H1 (cell line): Measurements from ENCODE around the gene SLC39A13. TPM values are rescaled to one million over a fixed set of nuclear protein-coding genes. Genes with fewer than 3 reads are reported as not detected.

Experiments
- CTCF ChIA-PET: fragments of 300-600 bp; sonication (Branson Sonifier 250); formaldehyde crosslinking; loops from one replicate; lab custom pipeline; 2021; ENCODE audit not compliant: partially characterized antibody; lab: Charles Lee
- POLR2A ChIA-PET: fragments of 300-600 bp; sonication (Branson Sonifier 250); formaldehyde crosslinking; loops from one replicate; lab custom pipeline; 2021; ENCODE audit warnings: inconsistent platforms; ENCODE audit not compliant: partially characterized antibody; lab: Charles Lee
- DNase-seq, 2 experiments: peaks; one replicate each; pipeline versions ENCODE4 v3.0.0 to v3.0.0-alpha.2; 2010 to 2022; ENCODE audit warnings: low spot score in 2 of 2, low read depth in 1 of 2, mixed read lengths in 1 of 2
- FAIRE-seq: peaks from 2 replicates; lab custom pipeline; 2011; peaks lifted over from hg19 to GRCh38; lab: Jason Lieb, UNC
- H2AFZ ChIP-seq: 2 replicates; pipeline ENCODE4 v1.8.1; 2012; ENCODE audit warnings: low read length, inconsistent platforms
- H2AK5ac ChIP-seq: 2 replicates; pipeline ENCODE4 v1.6.1; 2013; ENCODE audit warnings: low read depth, low read length
- H2BK120ac ChIP-seq: replicated peaks from 2 replicates; pipeline ENCODE3; 2013; ENCODE audit warnings: low read depth, low read length, inconsistent platforms
- H2BK12ac ChIP-seq: 2 replicates; pipeline ENCODE4 v1.6.1; 2013; ENCODE audit warnings: low read depth, low read length
- H2BK15ac ChIP-seq: 2 replicates; pipeline ENCODE4 v1.6.1; 2013; ENCODE audit warnings: low read length
- H2BK20ac ChIP-seq: 2 replicates; pipeline ENCODE4 v1.6.1; 2013; ENCODE audit warnings: low read length
- H2BK5ac ChIP-seq: 2 replicates; pipeline ENCODE4 v1.6.1; 2013; ENCODE audit warnings: low read depth, low read length
- H3K14ac ChIP-seq: 2 replicates; pipeline ENCODE4 v1.6.1; 2013; ENCODE audit warnings: inconsistent platforms; ENCODE audit not compliant: insufficient read length
- H3K18ac ChIP-seq: 2 replicates; pipeline ENCODE4 v1.6.1; 2013; ENCODE audit warnings: low read length; ENCODE audit errors: extremely low read depth
- H3K23ac ChIP-seq: 2 replicates; pipeline ENCODE4 v1.6.1; 2013; ENCODE audit warnings: inconsistent platforms; ENCODE audit not compliant: insufficient read length
- H3K23me2 ChIP-seq: 2 replicates; pipeline ENCODE4 v1.6.1; 2013; ENCODE audit warnings: low read depth, low read length
- H3K27ac ChIP-seq: 2 replicates; pipeline ENCODE4 v1.6.1; 2011; ENCODE audit warnings: low read depth, low read length, inconsistent platforms
- H3K27me3 ChIP-seq, 4 experiments: replicated peaks in 1 of 4; 1 replicate in 1 of 4; 2 replicates in 3 of 4; pipeline versions ENCODE4 v1.6.1 to v1.8.1; 2011 to 2013; ENCODE audit warnings: low read length in 3 of 4, mild to moderate bottlenecking in 3 of 4, inconsistent platforms in 2 of 4, mixed read lengths in 2 of 4, moderate library complexity in 1 of 4; ENCODE audit not compliant: control insufficient read depth in 3 of 4, insufficient read depth in 3 of 4; ENCODE audit errors: extremely low read depth in 1 of 4
- H3K36me3 ChIP-seq, 4 experiments: 2 replicates each; pipeline versions ENCODE4 v1.6.1 to v1.8.1; 2011 to 2013; ENCODE audit warnings: mild to moderate bottlenecking in 4 of 4, low read length in 3 of 4, moderate library complexity in 2 of 4, control low read depth in 1 of 4, inconsistent platforms in 1 of 4; ENCODE audit not compliant: insufficient read depth in 4 of 4, control insufficient read depth in 2 of 4
- H3K4ac ChIP-seq: replicated peaks from 2 replicates; pipeline ENCODE3; 2013; ENCODE audit warnings: low read length, low read depth, mixed read lengths, inconsistent platforms; ENCODE audit not compliant: insufficient read length
- H3K4me1 ChIP-seq, 4 experiments: replicated peaks in 1 of 4; 1 replicate in 1 of 4; 2 replicates in 3 of 4; pipeline versions ENCODE4 v1.6.1 to v1.8.1; 2011 to 2013; ENCODE audit warnings: low read length in 3 of 4, inconsistent platforms in 2 of 4, mixed read lengths in 1 of 4; ENCODE audit not compliant: insufficient read depth in 4 of 4, control insufficient read depth in 3 of 4
- H3K4me2 ChIP-seq, 2 experiments: 2 replicates each; pipeline versions ENCODE4 v1.6.1 to v1.8.1; 2011 to 2013; ENCODE audit warnings: low read depth in 2 of 2, low read length in 2 of 2, control low read depth in 1 of 2, inconsistent platforms in 1 of 2, mild to moderate bottlenecking in 1 of 2; ENCODE audit not compliant: insufficient read depth in 1 of 2
- H3K4me3 ChIP-seq, 4 experiments: fragments of 200-600, 300-600 bp in 1 of 4; sonication (generic), shearing (Covaris generic), sonication (Bioruptor Twin) in 1 of 4; 2 replicates each; pipeline versions ENCODE4 v1.5.1 to v1.8.1; 2011 to 2016; ENCODE audit warnings: low read length in 4 of 4, low read depth in 3 of 4, control low read depth in 2 of 4, inconsistent platforms in 2 of 4, mild to moderate bottlenecking in 2 of 4, mixed read lengths in 1 of 4, moderate library complexity in 1 of 4; ENCODE audit not compliant: insufficient read depth in 2 of 4; ENCODE audit errors: extremely low read depth in 1 of 4
- H3K56ac ChIP-seq: replicated peaks from 2 replicates; pipeline ENCODE3; 2013; ENCODE audit warnings: low read depth, mild to moderate bottlenecking, mixed read lengths, low read length, inconsistent platforms; ENCODE audit not compliant: insufficient read length
- H3K79me1 ChIP-seq: 2 replicates; pipeline ENCODE4 v1.6.1; 2013; ENCODE audit warnings: low read depth, low read length, control low read depth
- H3K79me2 ChIP-seq, 2 experiments: 2 replicates each; pipeline versions ENCODE4 v1.6.1 to v1.8.1; 2012 to 2013; ENCODE audit warnings: low read length in 2 of 2, mild to moderate bottlenecking in 2 of 2, inconsistent platforms in 1 of 2; ENCODE audit not compliant: insufficient read depth in 2 of 2, control insufficient read depth in 1 of 2
- H3K9ac ChIP-seq, 4 experiments: replicated peaks in 1 of 4; 1 replicate in 1 of 4; 2 replicates in 3 of 4; pipeline versions ENCODE4 v1.6.1 to v1.8.1; 2011 to 2013; ENCODE audit warnings: low read depth in 3 of 4, low read length in 3 of 4, control low read depth in 2 of 4, mild to moderate bottlenecking in 2 of 4, moderate library complexity in 2 of 4, inconsistent platforms in 1 of 4; ENCODE audit errors: extremely low read depth in 1 of 4
- H3K9me3 ChIP-seq, 2 experiments: 2 replicates each; pipeline versions ENCODE4 v1.6.1 to v1.8.1; 2012 to 2013; ENCODE audit warnings: mild to moderate bottlenecking in 2 of 2, moderate library complexity in 2 of 2, control low read depth in 1 of 2, inconsistent platforms in 1 of 2, low read depth in 1 of 2, low read length in 1 of 2, mixed read lengths in 1 of 2; ENCODE audit not compliant: insufficient read depth in 2 of 2
- H4K20me1 ChIP-seq, 2 experiments: replicated peaks in 1 of 2; 2 replicates each; pipeline versions ENCODE3 to v1.8.1; 2011 to 2013; ENCODE audit warnings: inconsistent platforms in 2 of 2, low read length in 2 of 2, mild to moderate bottlenecking in 1 of 2; ENCODE audit not compliant: insufficient read depth in 2 of 2, control insufficient read depth in 1 of 2
- H4K5ac ChIP-seq: 2 replicates; pipeline ENCODE4 v1.6.1; 2013; ENCODE audit warnings: low read length, low read depth, mixed read lengths, inconsistent platforms; ENCODE audit not compliant: insufficient read length
- H4K8ac ChIP-seq: 2 replicates; pipeline ENCODE4 v1.8.0; 2013; ENCODE audit warnings: mild to moderate bottlenecking, moderate library complexity, low read length, inconsistent platforms; ENCODE audit not compliant: insufficient read depth; ENCODE audit errors: extremely low read depth
- H4K91ac ChIP-seq: replicated peaks from 2 replicates; pipeline ENCODE3; 2013; ENCODE audit warnings: low read length, mixed read lengths, inconsistent platforms; ENCODE audit not compliant: insufficient read length
- whole genome bisulfite sequencing, 2 experiments: shearing (Covaris generic) in 1 of 2; methylation state at CpG; one replicate each; pipeline versions ENCODE4 v1.1.6 to v1.1.7; 2013 to 2015; ENCODE audit warnings: low lambda C conversion rate in 2 of 2, mixed read lengths in 2 of 2, inconsistent platforms in 1 of 2, low coverage in 1 of 2, missing lambda C conversion rate in 1 of 2; ENCODE audit not compliant: insufficient replicate concordance in 2 of 2, insufficient coverage in 1 of 2, insufficient read length in 1 of 2; ENCODE audit errors: extremely low coverage in 1 of 2, missing lambda C conversion rate in 1 of 2; 5-methylcytosine and 5-hydroxymethylcytosine counted together
- polyA plus RNA-seq, 7 experiments: library from polyadenylated mRNA; depleted of rRNA in 3 of 7; stranded (reverse) in 5 of 7; unstranded in 2 of 7; fragments of >200 nt in 5 of 7; fragments of 200-250 nt in 2 of 7; gene quantifications; 1 replicate in 5 of 7; 2 replicates in 1 of 7; 4 replicates in 1 of 7; pipeline versions ENCODE4 v1.2.1 to v1.2.3, GENCODE V29; 2011 to 2013; ENCODE audit warnings: missing spikeins in 2 of 7, mixed read lengths in 2 of 7
- total RNA-seq: library from RNA; stranded (reverse); fragmentation: NEBNext Ultra II Directional; extraction: Animal tissue kit (Norgen Biotek cat#: 25700); gene quantifications from 2 replicates; pipeline ENCODE4 v1.2.1, GENCODE V29; 2021

Gene SLC39A13
- total and polyA plus RNA-seq, 2 of the 8 experiments (the other 6 are each of a cell fraction or from before 2014, with no cell fraction given) = 23.2 to 30.0 TPM

DNA sequence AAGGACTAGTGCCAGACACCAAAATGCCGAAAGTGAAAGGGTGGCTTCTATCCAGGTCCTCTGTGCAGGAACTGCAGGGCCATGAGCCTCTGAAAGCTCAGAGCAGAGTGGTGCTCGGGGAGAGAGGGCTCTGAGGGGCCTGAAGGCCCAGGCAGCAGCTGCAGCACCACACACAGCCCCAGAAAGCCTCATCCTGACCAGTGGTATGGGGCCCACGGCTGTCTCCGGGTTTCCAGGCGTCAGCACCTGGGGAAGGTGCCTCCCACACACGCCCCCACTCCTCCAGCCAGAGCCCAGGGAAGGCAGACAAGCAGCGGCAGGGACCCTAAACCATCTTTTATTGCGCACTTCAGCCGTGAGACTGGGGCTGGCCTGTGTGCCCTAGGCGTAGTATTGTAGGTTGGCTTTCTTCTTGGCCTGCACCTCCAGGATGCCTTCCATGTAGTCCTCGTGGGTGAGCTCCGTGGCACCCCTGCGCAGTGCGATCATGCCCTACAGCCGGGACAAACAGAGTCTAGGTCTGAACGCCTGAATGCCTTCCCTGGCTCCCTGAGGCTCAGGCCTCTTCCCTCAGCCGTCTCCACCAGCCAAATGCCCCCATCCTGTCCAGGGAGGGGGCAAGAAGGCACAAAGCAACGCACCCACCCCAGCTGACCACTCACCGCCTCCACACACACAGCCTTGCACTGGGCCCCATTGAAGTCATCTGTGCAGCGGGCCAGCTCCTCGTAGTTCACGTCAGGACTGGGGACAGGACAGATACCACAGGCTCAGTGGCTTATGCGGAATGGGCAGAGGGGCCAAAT lies 10.3 kb downstream of the SLC39A13 start:
- Histone ChIP-seq H2BK5ac (no peak overlapping the region), H3K9ac (no peak overlapping the region; a peak in 1 of 7 replicates), H2BK12ac (no peak overlapping the region), H3K79me2 (no peaks in the 10 kb centered on the region), H3K18ac (no peak overlapping the region), H3K4me2 (no peak overlapping the region), H4K8ac (no peak overlapping the region), H4K91ac (no peak overlapping the region), H4K20me1 (peaks cover 4 to 13% of the 10 kb centered on the region in 2 experiments), H3K23me2 (no peaks in the 10 kb centered on the region), H3K14ac (no peak overlapping the region), H3K4me3 (no peak overlapping the region), H2BK15ac (no peak overlapping the region), H4K5ac (no peak overlapping the region), H3K27me3 (no peaks in the 10 kb centered on the region), H3K36me3 (peaks cover 19 to 45% (median 38%) of the 10 kb centered on the region in 4 experiments), H3K9me3 (no peaks in the 10 kb centered on the region), H3K27ac (no peak overlapping the region), H3K4me1 (peaks cover 0 to 2% (median 0%) of the 10 kb centered on the region in 4 experiments; a peak in 2 of 7 replicates), H2BK20ac (no peak overlapping the region), H3K4ac (no peak overlapping the region), H3K79me1 (no peaks in the 10 kb centered on the region), H2AFZ (no peak overlapping the region), H2AK5ac (no peak overlapping the region), H3K23ac (no peak overlapping the region), H3K56ac (no peak overlapping the region), H2BK120ac (no peak overlapping the region)
- DNase-seq = no peak
- POLR2A ChIA-PET = interaction anchor here (0.5 to 12.8 kb wide), 11 partner anchors 5 to 363 kb away, joined by 3 to 140 read pairs (median 4); partner anchors contain the start of gene PSMC3
- 95% methylated on average over 23 of the region's 23 CpGs; no CpG with 5 or more reads in 1 of the 2 experiments for WGBS, 2 experiments
- no peak for FAIRE-seq
- CTCF ChIA-PET = interaction anchor here (0.6 kb wide), 1 partner anchor 91 kb away, joined by 3 read pairs; no protein-coding TSS in a partner anchor
